Stimulated activated CD8-positive, alpha-beta memory T cell treated with anti-CD3 and anti-CD28 coated beads, Interleukin-7, amount 100 ng/mL, for 1 hour (primary cell): ENCODE data around the gene NPR1.
"Not testable (repeated sequence)": the region's sequence is repeated elsewhere in the genome, so short reads cannot be mapped to it uniquely, and the experiment has no call there.

Source experiments
- DNase-seq, 2 donors: peaks; one replicate each; pipeline ENCODE4 v3.0.0-alpha.2; 2020; ENCODE audit warnings: low read depth in 2 of 2

The NPR1 gene

DNA sequence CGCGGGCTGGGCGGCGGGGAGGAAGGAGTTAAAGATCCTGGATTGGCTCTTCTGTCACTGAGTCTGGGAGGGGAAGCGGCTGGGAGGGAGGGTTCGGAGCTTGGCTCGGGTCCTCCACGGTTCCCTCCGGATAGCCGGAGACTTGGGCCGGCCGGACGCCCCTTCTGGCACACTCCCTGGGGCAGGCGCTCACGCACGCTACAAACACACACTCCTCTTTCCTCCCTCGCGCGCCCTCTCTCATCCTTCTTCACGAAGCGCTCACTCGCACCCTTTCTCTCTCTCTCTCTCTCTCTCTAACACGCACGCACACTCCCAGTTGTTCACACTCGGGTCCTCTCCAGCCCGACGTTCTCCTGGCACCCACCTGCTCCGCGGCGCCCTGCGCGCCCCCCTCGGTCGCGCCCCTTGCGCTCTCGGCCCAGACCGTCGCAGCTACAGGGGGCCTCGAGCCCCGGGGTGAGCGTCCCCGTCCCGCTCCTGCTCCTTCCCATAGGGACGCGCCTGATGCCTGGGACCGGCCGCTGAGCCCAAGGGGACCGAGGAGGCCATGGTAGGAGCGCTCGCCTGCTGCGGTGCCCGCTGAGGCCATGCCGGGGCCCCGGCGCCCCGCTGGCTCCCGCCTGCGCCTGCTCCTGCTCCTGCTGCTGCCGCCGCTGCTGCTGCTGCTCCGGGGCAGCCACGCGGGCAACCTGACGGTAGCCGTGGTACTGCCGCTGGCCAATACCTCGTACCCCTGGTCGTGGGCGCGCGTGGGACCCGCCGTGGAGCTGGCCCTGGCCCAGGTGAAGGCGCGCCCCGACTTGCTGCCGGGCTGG, at the start of gene NPR1:
TSS of gene NPR1 (plus strand) at position 170 of the 818 bp plus-strand sequence. CDS start at position 591, 421 bp downstream.
- no peak for DNase-seq

DNA sequence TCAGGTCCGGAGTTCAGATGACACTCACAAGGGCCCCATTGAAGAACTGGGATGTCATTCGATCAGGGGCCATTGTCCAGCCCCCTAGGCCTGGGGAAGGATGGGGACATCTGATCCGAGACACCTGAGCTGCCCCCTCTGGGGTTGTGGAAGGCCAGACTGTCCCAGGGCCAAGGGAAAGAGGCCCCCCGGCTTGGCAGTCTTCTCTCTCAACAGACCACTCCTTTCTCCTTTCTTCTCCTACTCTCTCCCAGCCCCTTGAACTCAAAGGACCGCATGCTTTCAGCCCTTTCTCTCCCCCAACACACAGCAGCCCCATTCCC, 49.2 kb upstream of the NPR1 start:
- DNase-seq, result no peak

DNA sequence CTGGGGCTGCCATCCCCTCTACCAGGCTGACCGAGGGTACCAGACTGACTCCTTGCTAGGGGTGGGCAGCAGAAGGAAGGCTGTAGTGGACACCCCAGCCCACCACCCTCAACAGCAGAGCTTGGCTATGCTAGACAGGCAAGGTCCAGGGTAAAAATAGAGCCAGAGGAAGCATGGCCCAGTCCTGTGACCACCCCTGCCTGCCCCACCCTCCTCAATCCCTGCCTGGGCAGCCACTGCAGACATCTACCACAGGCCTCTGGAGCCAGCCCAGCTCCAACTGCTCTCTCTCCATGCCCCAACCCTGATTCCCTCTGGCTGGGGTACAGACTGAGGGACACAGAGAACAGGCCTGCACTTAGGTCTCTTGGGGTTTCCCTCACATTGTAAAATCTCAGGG, 48.5 kb upstream of the NPR1 start:
- no peak for DNase-seq

DNA sequence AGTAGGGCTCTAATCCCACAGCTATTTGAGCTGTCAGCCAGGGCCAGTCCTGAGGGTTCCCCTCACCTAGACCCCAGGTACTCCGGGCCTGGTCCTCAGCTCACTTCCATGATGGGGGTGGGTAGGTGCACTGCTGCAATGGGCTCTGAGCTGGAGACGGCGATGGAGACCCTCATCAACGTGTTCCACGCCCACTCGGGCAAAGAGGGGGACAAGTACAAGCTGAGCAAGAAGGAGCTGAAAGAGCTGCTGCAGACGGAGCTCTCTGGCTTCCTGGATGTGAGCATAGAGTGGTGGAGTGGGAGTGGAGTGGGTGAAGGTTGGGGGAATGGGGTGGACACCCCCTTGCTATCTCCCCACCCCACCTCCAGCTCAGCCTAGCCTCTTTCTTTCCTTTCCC, 48.1 kb upstream of the NPR1 start:
- DNase-seq, result no peak

DNA sequence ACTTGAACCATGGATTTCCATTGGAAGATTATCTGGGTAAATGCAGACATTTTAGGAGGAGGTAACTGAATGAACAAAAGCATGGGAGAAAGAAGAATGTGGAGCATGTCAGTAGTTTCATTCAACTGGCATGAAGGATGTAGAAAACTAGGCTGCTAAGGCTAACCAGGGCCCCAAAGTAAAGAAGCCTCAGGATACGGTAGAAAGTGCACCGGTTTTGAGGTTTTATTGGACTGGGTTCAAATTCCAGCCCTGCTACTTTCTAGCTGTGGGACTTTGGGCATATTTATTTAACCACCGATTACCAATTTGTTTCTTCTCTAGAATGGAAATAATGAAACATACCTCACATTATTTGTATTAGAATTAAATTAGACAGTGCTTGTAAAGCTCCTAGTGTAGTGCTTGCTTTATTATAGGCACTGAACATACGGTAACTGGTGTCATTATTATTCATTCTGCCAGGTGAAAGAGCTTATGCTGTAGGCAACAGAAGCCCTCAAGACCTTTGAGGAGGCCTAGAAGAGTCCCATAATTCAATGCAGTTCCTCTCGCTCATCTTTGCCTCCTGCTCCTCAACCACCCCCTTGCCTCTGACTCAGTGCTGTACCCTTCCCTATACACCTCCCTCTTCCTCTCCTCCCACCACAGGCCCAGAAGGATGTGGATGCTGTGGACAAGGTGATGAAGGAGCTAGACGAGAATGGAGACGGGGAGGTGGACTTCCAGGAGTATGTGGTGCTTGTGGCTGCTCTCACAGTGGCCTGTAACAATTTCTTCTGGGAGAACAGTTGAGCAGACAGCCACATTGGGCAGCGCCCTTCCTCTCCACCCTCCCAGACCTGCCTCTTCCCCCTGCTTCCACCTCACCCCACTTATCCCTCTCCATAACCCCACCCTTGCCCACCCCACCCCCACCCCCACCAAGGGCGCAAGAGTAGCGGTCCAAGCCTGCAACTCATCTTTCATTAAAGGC, 47.2 kb upstream of the NPR1 start:
- DNase-seq, result no peak

DNA sequence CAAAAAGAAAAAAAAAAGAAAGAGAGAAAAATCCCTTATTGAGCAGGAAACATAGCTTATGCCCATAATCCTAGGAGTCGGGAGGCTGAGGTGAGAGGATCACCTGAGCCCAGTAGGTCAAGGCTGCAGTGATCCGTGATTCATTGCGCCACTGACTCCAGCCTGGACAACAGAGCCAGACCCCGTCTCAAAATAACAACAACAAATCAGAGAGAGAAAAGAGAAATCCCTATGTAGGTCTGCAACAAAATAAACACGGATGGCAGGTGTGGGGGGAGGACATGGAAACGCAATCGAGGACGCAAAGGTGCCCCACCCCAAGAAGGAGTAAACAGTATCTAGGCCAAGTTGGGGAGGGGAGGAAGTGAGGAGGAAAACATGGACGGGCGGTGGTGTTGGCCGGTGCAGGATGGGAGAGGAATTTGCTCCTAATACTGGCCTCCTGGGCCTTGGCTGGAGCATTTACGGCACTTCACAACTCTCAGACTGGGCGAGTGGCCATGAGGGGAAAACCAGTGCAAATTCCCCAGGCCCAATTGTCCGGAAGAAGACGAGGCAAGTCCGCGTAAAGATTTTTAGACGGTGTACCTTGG, 45.2 kb upstream of the NPR1 start:
- no peak for DNase-seq

DNA sequence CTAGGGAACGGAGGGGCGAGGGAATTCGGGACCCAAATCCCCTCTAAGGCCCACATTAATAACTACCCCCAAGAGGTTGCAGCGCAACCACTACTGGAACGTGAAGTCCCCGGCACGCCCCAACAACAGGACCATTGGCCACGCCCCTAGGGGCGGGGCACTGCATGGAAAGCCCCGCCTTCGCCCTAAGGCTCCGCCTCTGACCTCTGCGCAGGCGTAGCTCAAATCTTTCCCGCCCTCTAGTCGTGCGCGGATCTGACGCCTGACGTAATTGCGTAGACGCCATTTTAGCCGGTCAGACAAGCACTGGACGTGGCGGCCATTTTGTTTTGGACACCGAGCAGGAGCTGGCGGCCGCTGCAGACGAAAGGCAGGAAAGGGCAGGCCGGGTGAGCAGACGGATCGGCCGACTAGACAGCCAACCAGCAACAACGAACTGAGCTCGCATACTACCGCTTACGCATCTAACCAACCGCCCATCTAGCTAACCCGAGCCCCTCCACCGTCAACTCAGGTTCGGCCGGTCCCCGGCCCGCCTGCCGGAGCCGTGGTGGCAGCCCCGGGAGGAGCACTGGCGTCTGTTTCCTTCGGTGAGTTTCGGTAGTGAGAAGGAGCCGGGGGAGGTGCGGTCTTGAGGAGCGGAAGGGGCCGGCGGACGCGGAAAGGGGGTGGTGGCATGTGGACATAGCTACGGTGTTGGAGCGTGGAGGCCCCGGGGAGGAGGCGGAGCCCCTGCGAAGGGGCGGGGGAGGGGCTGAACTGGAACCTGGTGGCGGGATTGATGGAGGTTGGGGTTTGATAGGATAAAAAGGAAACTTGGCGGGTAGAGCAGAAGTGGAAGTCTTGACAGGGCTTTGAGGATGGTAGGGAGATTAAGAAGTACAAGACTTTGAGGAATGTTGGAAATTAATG, 44.5 kb upstream of the NPR1 start, which contains the start of gene CHTOP:
TSS of gene CHTOP (plus strand) at position 313 of the 912 bp plus-strand sequence. CDS start 2,523 bp downstream, outside the sequence.
- DNase-seq, result peak; percentile 93 to 95

DNA sequence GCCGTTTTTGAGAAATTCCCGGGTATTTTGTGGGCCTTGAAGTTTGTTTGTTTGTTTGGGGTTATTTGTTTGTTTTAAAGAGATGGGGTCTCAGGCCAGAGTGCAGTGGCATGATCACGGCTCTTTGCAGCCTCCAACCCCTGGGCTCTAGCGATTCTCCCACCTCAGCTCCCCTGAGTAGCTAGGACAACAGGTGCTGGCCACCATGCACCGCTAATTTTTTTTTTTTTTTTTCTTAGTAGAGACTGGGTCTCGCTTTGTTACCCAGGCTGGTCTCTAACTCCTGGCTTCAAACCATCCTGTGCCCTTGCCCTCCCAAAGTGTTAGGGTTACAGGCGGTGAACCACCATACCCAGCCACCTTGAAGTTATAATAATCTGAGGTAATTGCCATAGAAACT, 42.6 kb upstream of the NPR1 start:
- DNase-seq, result no peak

DNA sequence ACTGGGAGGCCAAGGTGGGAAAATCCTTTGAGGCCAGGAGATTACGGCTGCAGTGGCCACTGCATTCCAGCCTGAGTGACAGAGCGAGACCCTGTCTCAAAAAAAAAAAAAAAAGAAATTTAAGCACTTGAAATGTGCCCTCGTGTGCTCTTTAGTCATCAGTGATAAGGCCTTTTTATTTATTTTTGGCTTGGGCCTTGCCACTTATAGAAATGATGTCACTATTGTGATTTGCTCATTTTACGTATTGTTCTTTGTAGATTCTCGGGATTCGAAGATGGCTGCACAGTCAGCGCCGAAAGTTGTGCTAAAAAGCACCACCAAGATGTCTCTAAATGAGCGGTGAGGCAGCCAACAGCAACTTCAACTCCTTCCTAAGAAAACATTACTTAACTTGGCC, 42.2 kb upstream of the NPR1 start:
- no peak for DNase-seq

DNA sequence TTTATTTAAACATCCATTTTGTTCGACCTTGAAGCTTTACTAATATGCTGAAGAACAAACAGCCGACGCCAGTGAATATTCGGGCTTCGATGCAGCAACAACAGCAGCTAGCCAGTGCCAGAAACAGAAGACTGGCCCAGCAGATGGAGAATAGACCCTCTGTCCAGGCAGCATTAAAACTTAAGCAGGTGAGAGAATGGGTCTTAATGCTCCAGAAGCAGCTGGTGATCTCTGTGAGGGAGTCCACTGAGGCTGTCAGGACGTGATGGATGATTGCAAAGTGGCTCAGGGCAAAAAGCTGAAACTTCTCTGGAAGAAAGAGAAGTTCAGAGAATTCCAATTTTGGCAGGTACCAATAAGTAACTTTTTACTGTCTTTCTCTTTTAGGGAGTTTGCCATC, 40.2 kb upstream of the NPR1 start:
- DNase-seq, result no peak

DNA sequence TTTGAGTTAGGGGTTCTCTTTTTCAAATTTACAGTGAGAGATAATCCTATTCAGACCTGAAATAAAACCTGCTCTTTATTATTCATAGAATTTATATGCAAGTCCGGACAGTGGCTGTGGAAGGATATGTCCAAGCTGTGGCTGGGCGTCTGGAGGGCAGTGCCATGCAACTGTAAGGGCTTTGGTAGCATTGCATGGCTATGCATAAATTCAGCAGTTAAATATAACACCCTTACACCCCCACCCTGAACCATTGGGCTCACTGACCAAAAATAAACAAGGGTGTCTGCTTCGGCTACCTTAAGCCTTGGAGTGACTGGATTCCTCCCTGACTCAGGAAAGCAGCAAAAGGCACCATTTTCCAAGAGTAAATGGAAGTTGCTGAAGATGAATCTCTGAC, 39.2 kb upstream of the NPR1 start:
- DNase-seq, result no peak

DNA sequence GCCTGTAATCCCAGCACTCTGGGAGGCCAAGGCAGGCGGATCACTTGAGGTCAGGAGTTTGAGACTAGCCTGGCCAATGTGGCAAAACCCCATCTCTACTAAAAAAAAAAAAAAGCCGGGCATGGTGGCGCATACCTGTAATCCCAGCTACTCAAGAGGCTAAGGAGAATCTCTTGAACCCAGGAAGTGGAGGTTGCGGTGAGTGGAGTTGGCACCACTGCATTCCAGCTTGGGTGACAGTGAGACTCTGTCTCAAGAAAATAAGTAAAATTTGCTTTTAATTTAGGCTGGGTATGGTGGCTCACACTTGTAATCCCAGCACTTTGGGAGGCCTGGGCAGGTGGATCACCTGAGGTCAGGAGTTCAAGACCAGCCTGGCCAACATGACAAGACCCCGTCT, 38.3 kb upstream of the NPR1 start:
- DNase-seq, result not testable (repeated sequence)

DNA sequence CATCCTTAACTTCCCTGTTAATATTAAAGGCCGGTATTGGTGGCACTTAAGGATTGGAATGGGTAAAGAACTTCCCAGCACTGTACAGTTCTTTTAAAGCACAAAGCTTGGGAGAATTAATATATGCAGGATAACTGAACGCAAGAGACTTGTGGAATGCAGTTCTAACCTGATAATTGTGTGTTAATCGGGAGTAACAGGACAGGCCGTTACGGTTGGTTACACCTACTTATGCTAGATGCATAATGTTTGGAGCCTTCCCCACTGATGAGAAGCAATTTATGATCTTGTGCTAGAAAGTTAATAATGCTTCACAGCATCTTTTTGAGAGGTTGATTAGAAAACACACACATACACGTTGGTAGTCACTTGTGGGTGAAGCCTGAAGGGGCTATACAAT, 37.6 kb upstream of the NPR1 start:
- no peak for DNase-seq

DNA sequence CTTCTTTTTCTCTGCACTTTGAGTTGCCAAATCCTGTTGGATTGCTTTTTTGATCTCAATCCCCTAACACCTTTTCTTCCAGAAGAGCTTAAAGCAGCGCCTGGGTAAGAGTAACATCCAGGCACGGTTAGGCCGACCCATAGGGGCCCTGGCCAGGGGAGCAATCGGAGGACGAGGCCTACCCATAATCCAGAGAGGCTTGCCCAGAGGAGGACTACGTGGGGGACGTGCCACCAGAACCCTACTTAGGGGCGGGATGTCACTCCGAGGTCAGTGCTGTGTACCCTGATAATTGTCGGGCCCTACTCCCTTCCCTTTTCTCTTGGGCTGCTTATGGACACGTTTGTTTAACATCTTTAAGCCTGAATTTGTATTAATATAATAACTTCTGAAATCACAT, 36.3 kb upstream of the NPR1 start:
- DNase-seq, result no peak

DNA sequence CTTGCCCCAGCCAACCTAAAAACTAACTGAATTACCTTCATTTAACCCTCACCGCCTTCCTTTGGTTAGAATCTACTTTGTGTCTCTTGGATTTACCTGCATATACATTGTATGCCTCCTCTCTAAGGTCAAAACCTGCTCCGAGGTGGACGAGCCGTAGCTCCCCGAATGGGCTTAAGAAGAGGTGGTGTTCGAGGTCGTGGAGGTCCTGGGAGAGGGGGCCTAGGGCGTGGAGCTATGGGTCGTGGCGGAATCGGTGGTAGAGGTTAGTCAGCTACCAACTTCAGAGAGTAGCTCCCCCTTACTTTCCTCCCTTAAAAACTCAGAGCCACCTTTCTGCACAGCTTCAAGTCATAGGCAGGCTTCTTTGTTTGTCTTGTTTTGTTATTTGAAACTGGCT, 35.4 kb upstream of the NPR1 start:
- no peak for DNase-seq

DNA sequence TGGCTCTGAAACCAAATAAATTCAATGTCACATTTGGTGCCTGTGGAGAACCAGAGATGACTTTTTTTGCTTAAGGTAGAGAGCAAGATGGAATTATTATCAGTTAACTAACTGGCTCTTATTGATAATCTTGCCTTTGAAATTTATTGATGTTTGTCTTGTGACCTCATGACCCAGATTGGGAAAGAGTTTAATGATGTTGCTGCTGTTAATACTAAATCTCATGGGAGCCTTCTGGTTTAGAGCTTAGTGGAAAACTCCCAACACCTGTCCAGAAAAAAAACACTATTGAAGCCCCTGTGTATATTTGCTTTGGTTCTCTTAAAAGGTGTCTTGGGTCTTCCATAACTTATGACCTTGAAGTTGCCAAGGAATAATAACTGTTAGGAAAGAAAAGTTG, 34.7 kb upstream of the NPR1 start:
- no peak for DNase-seq

DNA sequence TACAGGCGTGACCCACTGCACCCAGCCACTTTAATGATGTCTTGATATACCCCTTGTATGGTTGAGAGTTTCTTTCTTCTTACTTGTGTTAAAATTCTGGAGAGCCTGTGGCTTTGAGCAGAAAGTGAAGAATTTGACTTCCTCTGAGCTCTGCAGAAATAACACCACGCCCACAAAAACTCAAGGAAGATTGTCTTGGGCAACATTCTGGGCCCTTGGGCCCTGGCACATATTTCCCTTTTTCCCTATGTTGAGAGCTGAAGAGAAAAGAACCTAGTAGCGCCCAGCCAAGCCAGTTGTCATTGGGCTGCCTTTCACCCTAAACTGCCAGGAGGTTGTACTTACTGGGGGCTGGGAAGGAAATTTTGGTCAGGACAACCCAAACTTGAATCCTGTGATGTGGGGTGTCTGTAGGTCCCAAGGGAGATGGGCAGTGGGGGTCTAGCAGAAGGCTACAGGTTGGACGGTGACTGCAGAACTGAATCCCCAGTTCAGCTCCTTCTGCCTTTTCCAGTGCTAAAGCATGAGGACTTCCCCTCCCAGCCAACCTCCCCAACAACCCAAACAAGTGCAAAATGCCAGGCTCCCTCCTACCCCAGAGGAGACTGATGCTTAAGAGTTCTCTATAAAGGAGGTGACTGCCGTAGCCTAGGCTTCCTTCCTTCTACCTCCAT, 31.7 kb upstream of the NPR1 start:
- no peak for DNase-seq

DNA sequence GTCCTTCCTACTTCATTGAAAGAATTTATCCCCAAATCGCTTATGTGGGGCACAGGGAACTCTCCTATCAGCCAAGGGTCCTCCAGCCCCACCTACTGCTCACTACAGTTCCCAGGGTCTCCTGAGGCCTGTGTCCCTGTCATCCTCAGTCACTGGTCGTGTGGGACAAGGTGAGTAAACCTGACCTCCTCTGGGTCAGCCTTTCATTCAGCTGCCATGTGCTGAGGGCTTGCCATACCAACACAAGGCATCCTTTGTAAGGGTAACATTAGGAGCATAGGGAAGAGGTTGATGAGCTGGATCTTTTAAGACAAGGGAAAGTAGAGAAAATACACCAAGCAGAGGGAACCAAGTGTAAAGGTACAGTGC, 31.2 kb upstream of the NPR1 start:
- no peak for DNase-seq

DNA sequence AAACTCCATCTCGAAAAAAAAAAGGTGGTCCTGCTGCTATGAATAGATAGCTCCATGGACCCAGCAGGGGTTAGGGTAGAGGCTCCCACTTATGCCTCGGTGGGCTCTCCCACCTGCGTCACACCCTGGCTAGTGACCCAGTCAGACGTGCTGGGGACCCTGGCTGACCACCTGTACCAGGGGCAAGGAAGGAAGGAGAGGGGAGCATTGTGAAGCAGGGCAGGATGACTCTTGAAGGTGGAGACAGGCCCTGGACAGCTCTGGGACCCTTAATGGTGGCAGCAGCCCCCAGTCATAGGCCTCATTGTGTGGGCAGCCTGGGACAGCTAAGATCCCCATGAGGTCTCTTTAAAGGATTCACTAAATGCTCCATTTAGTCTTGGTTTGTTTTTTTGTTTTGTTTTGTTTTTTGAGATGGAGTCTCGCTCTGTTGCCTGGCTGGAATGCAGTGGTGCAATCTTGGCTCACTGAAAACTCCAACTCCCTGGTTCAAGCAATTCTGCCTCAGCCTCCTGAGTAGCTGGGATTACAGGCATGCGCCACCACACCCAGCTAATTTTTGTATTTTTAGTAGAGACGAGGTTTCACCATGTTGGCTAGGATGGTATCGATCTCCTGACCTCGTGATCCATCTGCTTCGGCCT, 30.4 kb upstream of the NPR1 start:
- no peak for DNase-seq

DNA sequence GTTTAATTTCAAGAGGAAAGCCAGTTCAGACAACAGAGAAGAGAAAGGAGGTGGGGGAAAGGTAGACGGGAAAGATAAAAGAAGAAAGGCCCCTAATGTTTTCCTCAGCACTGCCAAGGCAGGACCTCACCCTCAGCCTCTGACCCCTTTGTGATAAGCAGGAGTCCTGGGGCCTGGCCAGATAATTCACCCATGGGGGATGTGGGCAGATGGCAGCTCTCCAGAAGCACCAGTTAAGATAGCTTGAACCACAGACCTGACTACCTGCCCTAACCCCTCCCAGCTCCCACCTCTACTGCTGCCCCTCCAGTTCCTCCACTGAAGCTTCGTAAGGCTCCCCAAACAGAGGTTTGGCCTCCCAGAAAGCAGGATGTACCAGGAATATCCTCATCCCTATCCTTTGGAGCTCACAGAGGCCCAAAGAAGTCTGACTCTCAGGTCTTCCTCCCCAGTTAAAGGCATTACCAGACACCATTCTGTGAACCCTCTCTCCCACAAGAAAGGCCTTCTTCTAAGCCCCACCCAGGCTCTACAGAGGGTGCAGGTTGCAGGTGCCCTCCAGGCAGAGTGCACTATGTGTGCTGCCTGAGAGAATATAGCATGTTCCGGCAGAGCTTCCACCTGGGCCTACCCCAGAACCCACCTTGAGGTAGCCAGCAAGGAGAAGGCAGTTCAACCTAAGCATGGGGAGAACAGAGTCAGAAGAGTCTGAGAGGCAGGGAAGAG, 29.2 kb upstream of the NPR1 start:
- DNase-seq, result no peak
